H1 (cell line): Measurements from ENCODE around the gene CRYGN. TPM values are rescaled to one million over a fixed set of nuclear protein-coding genes. Genes with fewer than 3 reads are reported as not detected.

Experiments used
- CTCF ChIA-PET: fragments of 300-600 bp; sonication (Branson Sonifier 250); formaldehyde crosslinking; loops from one replicate; lab custom pipeline; 2021; ENCODE audit not compliant: partially characterized antibody; lab: Charles Lee
- POLR2A ChIA-PET: fragments of 300-600 bp; sonication (Branson Sonifier 250); formaldehyde crosslinking; loops from one replicate; lab custom pipeline; 2021; ENCODE audit warnings: inconsistent platforms; ENCODE audit not compliant: partially characterized antibody; lab: Charles Lee
- DNase-seq, 2 experiments: peaks; one replicate each; pipeline versions ENCODE4 v3.0.0 to v3.0.0-alpha.2; 2010 to 2022; ENCODE audit warnings: low spot score in 2 of 2, low read depth in 1 of 2, mixed read lengths in 1 of 2
- FAIRE-seq: peaks from 2 replicates; lab custom pipeline; 2011; peaks lifted over from hg19 to GRCh38; lab: Jason Lieb, UNC
- H2AFZ ChIP-seq: 2 replicates; pipeline ENCODE4 v1.8.1; 2012; ENCODE audit warnings: low read length, inconsistent platforms
- H2AK5ac ChIP-seq: 2 replicates; pipeline ENCODE4 v1.6.1; 2013; ENCODE audit warnings: low read depth, low read length
- H2BK120ac ChIP-seq: replicated peaks from 2 replicates; pipeline ENCODE3; 2013; ENCODE audit warnings: low read depth, low read length, inconsistent platforms
- H2BK12ac ChIP-seq: 2 replicates; pipeline ENCODE4 v1.6.1; 2013; ENCODE audit warnings: low read depth, low read length
- H2BK15ac ChIP-seq: 2 replicates; pipeline ENCODE4 v1.6.1; 2013; ENCODE audit warnings: low read length
- H2BK20ac ChIP-seq: 2 replicates; pipeline ENCODE4 v1.6.1; 2013; ENCODE audit warnings: low read length
- H2BK5ac ChIP-seq: 2 replicates; pipeline ENCODE4 v1.6.1; 2013; ENCODE audit warnings: low read depth, low read length
- H3K14ac ChIP-seq: 2 replicates; pipeline ENCODE4 v1.6.1; 2013; ENCODE audit warnings: inconsistent platforms; ENCODE audit not compliant: insufficient read length
- H3K18ac ChIP-seq: 2 replicates; pipeline ENCODE4 v1.6.1; 2013; ENCODE audit warnings: low read length; ENCODE audit errors: extremely low read depth
- H3K23ac ChIP-seq: 2 replicates; pipeline ENCODE4 v1.6.1; 2013; ENCODE audit warnings: inconsistent platforms; ENCODE audit not compliant: insufficient read length
- H3K23me2 ChIP-seq: 2 replicates; pipeline ENCODE4 v1.6.1; 2013; ENCODE audit warnings: low read depth, low read length
- H3K27ac ChIP-seq: 2 replicates; pipeline ENCODE4 v1.6.1; 2011; ENCODE audit warnings: low read depth, low read length, inconsistent platforms
- H3K27me3 ChIP-seq, 4 experiments: replicated peaks in 1 of 4; 1 replicate in 1 of 4; 2 replicates in 3 of 4; pipeline versions ENCODE4 v1.6.1 to v1.8.1; 2011 to 2013; ENCODE audit warnings: low read length in 3 of 4, mild to moderate bottlenecking in 3 of 4, inconsistent platforms in 2 of 4, mixed read lengths in 2 of 4, moderate library complexity in 1 of 4; ENCODE audit not compliant: control insufficient read depth in 3 of 4, insufficient read depth in 3 of 4; ENCODE audit errors: extremely low read depth in 1 of 4
- H3K36me3 ChIP-seq, 4 experiments: 2 replicates each; pipeline versions ENCODE4 v1.6.1 to v1.8.1; 2011 to 2013; ENCODE audit warnings: mild to moderate bottlenecking in 4 of 4, low read length in 3 of 4, moderate library complexity in 2 of 4, control low read depth in 1 of 4, inconsistent platforms in 1 of 4; ENCODE audit not compliant: insufficient read depth in 4 of 4, control insufficient read depth in 2 of 4
- H3K4ac ChIP-seq: replicated peaks from 2 replicates; pipeline ENCODE3; 2013; ENCODE audit warnings: low read length, low read depth, mixed read lengths, inconsistent platforms; ENCODE audit not compliant: insufficient read length
- H3K4me1 ChIP-seq, 4 experiments: replicated peaks in 1 of 4; 1 replicate in 1 of 4; 2 replicates in 3 of 4; pipeline versions ENCODE4 v1.6.1 to v1.8.1; 2011 to 2013; ENCODE audit warnings: low read length in 3 of 4, inconsistent platforms in 2 of 4, mixed read lengths in 1 of 4; ENCODE audit not compliant: insufficient read depth in 4 of 4, control insufficient read depth in 3 of 4
- H3K4me2 ChIP-seq, 2 experiments: 2 replicates each; pipeline versions ENCODE4 v1.6.1 to v1.8.1; 2011 to 2013; ENCODE audit warnings: low read depth in 2 of 2, low read length in 2 of 2, control low read depth in 1 of 2, inconsistent platforms in 1 of 2, mild to moderate bottlenecking in 1 of 2; ENCODE audit not compliant: insufficient read depth in 1 of 2
- H3K4me3 ChIP-seq, 4 experiments: fragments of 200-600, 300-600 bp in 1 of 4; sonication (generic), shearing (Covaris generic), sonication (Bioruptor Twin) in 1 of 4; 2 replicates each; pipeline versions ENCODE4 v1.5.1 to v1.8.1; 2011 to 2016; ENCODE audit warnings: low read length in 4 of 4, low read depth in 3 of 4, control low read depth in 2 of 4, inconsistent platforms in 2 of 4, mild to moderate bottlenecking in 2 of 4, mixed read lengths in 1 of 4, moderate library complexity in 1 of 4; ENCODE audit not compliant: insufficient read depth in 2 of 4; ENCODE audit errors: extremely low read depth in 1 of 4
- H3K56ac ChIP-seq: replicated peaks from 2 replicates; pipeline ENCODE3; 2013; ENCODE audit warnings: low read depth, mild to moderate bottlenecking, mixed read lengths, low read length, inconsistent platforms; ENCODE audit not compliant: insufficient read length
- H3K79me1 ChIP-seq: 2 replicates; pipeline ENCODE4 v1.6.1; 2013; ENCODE audit warnings: low read depth, low read length, control low read depth
- H3K79me2 ChIP-seq, 2 experiments: 2 replicates each; pipeline versions ENCODE4 v1.6.1 to v1.8.1; 2012 to 2013; ENCODE audit warnings: low read length in 2 of 2, mild to moderate bottlenecking in 2 of 2, inconsistent platforms in 1 of 2; ENCODE audit not compliant: insufficient read depth in 2 of 2, control insufficient read depth in 1 of 2
- H3K9ac ChIP-seq, 4 experiments: replicated peaks in 1 of 4; 1 replicate in 1 of 4; 2 replicates in 3 of 4; pipeline versions ENCODE4 v1.6.1 to v1.8.1; 2011 to 2013; ENCODE audit warnings: low read depth in 3 of 4, low read length in 3 of 4, control low read depth in 2 of 4, mild to moderate bottlenecking in 2 of 4, moderate library complexity in 2 of 4, inconsistent platforms in 1 of 4; ENCODE audit errors: extremely low read depth in 1 of 4
- H3K9me3 ChIP-seq, 2 experiments: 2 replicates each; pipeline versions ENCODE4 v1.6.1 to v1.8.1; 2012 to 2013; ENCODE audit warnings: mild to moderate bottlenecking in 2 of 2, moderate library complexity in 2 of 2, control low read depth in 1 of 2, inconsistent platforms in 1 of 2, low read depth in 1 of 2, low read length in 1 of 2, mixed read lengths in 1 of 2; ENCODE audit not compliant: insufficient read depth in 2 of 2
- H4K20me1 ChIP-seq, 2 experiments: replicated peaks in 1 of 2; 2 replicates each; pipeline versions ENCODE3 to v1.8.1; 2011 to 2013; ENCODE audit warnings: inconsistent platforms in 2 of 2, low read length in 2 of 2, mild to moderate bottlenecking in 1 of 2; ENCODE audit not compliant: insufficient read depth in 2 of 2, control insufficient read depth in 1 of 2
- H4K5ac ChIP-seq: 2 replicates; pipeline ENCODE4 v1.6.1; 2013; ENCODE audit warnings: low read length, low read depth, mixed read lengths, inconsistent platforms; ENCODE audit not compliant: insufficient read length
- H4K8ac ChIP-seq: 2 replicates; pipeline ENCODE4 v1.8.0; 2013; ENCODE audit warnings: mild to moderate bottlenecking, moderate library complexity, low read length, inconsistent platforms; ENCODE audit not compliant: insufficient read depth; ENCODE audit errors: extremely low read depth
- H4K91ac ChIP-seq: replicated peaks from 2 replicates; pipeline ENCODE3; 2013; ENCODE audit warnings: low read length, mixed read lengths, inconsistent platforms; ENCODE audit not compliant: insufficient read length
- RXRA ChIP-seq: IDR thresholded peaks from 2 replicates; pipeline ENCODE4 v1.6.1; 2011; ENCODE audit warnings: low read depth, mild to moderate bottlenecking, low read length, moderate library complexity; ENCODE audit not compliant: insufficient read depth
- WGBS, 2 experiments: shearing (Covaris generic) in 1 of 2; methylation state at CpG; one replicate each; pipeline versions ENCODE4 v1.1.6 to v1.1.7; 2013 to 2015; ENCODE audit warnings: low lambda C conversion rate in 2 of 2, mixed read lengths in 2 of 2, inconsistent platforms in 1 of 2, low coverage in 1 of 2, missing lambda C conversion rate in 1 of 2; ENCODE audit not compliant: insufficient replicate concordance in 2 of 2, insufficient coverage in 1 of 2, insufficient read length in 1 of 2; ENCODE audit errors: extremely low coverage in 1 of 2, missing lambda C conversion rate in 1 of 2; 5-methylcytosine and 5-hydroxymethylcytosine counted together
- polyA plus RNA-seq, 7 experiments: library from polyadenylated mRNA; depleted of rRNA in 3 of 7; stranded (reverse) in 5 of 7; unstranded in 2 of 7; fragments of >200 nt in 5 of 7; fragments of 200-250 nt in 2 of 7; gene quantifications; 1 replicate in 5 of 7; 2 replicates in 1 of 7; 4 replicates in 1 of 7; pipeline versions ENCODE4 v1.2.1 to v1.2.3, GENCODE V29; 2011 to 2013; ENCODE audit warnings: missing spikeins in 2 of 7, mixed read lengths in 2 of 7
- total RNA-seq: library from RNA; stranded (reverse); fragmentation: NEBNext Ultra II Directional; extraction: Animal tissue kit (Norgen Biotek cat#: 25700); gene quantifications from 2 replicates; pipeline ENCODE4 v1.2.1, GENCODE V29; 2021

Gene CRYGN
- total and polyA plus RNA-seq, 2 of the 8 experiments (the other 6 are each of a cell fraction or from before 2014, with no cell fraction given) = 0.98 to 1.6 TPM

GRCh38 chr7:151413241-151413640, 26.7 kb downstream of the CRYGN start:
- POLR2A ChIA-PET = no interaction called here
- H4K5ac ChIP-seq = no peak overlapping the region
- no peak overlapping the region for H4K8ac ChIP-seq
- H2BK120ac ChIP-seq = no peak overlapping the region
- H3K9ac ChIP-seq = no peak overlapping the region
- peaks cover 0 to 2% of the 10 kb centered on the region in 2 experiments for H4K20me1 ChIP-seq
- no peaks in the 10 kb centered on the region for H3K36me3 ChIP-seq
- no peak overlapping the region for H2AFZ ChIP-seq
- H3K14ac ChIP-seq = no peak overlapping the region
- peaks cover 0 to 22% (median 15%) of the 10 kb centered on the region in 4 experiments; a peak in 6 of 7 replicates for H3K4me1 ChIP-seq
- CTCF ChIA-PET = interaction anchor here (3.0 kb wide), 1 partner anchor 35 kb away, joined by 17 read pairs; no protein-coding TSS in a partner anchor
- peaks cover 21% of the 10 kb centered on the region for H3K23me2 ChIP-seq
- no peak overlapping the region for H3K27ac ChIP-seq
- 83% methylated on average over 4 of the region's 4 CpGs; no CpG with 5 or more reads in 1 of the 2 experiments for WGBS, 2 experiments
- no peaks in the 10 kb centered on the region for H3K79me2 ChIP-seq
- no peak overlapping the region for H3K56ac ChIP-seq
- no peak overlapping the region for H4K91ac ChIP-seq
- no peak overlapping the region for H3K18ac ChIP-seq
- no peak overlapping the region for H2BK15ac ChIP-seq
- H2AK5ac ChIP-seq = no peak overlapping the region
- no peaks in the 10 kb centered on the region for H3K9me3 ChIP-seq
- peaks cover 0 to 40% (median 26%) of the 10 kb centered on the region in 4 experiments; a peak in 6 of 7 replicates for H3K27me3 ChIP-seq
- DNase-seq (no peak), FAIRE-seq (no peak)
- H3K4me2 ChIP-seq = no peak overlapping the region
- H2BK20ac ChIP-seq = no peak overlapping the region
- TF ChIP-seq RXRA = no peak
- H2BK5ac ChIP-seq = no peak overlapping the region
- H3K79me1 ChIP-seq = no peaks in the 10 kb centered on the region
- no peak overlapping the region for H2BK12ac ChIP-seq
- no peak overlapping the region for H3K4me3 ChIP-seq
- H3K23ac ChIP-seq = no peak overlapping the region
- H3K4ac ChIP-seq = no peak overlapping the region
